Tibial nerve (tissue), 4 donors: ENCODE measurements around the gene FMN1. TPM values are rescaled to one million over a fixed set of nuclear protein-coding genes. Genes with fewer than 3 reads are reported as not detected.
A peak's percentile ranks its signal among the peaks of the same experiment; 100 is the strongest.

ENCODE experiments used
- DNase-seq, 2 donors: peaks; one replicate each; pipeline ENCODE4 v3.0.0-alpha.2; 2019; ENCODE audit warnings: low spot score in 2 of 2
- H3K27ac ChIP-seq, 4 donors: fragments of 200-600 bp; sonication (generic) in 3 of 4; one replicate each; pipeline ENCODE4 v1.5.1; 2017 to 2019; ENCODE audit warnings: mild to moderate bottlenecking in 1 of 4
- H3K27me3 ChIP-seq, 2 donors: fragments of 200-600 bp; sonication (generic) in 1 of 2; one replicate each; pipeline versions ENCODE4 v1.5.1 to v1.6.0; 2017 to 2019
- H3K36me3 ChIP-seq, 3 donors: fragments of 200-600 bp; sonication (generic); one replicate each; pipeline ENCODE4 v1.5.1; 2018 to 2019
- H3K4me1 ChIP-seq, 4 donors: fragments of 200-600 bp; sonication (generic) in 3 of 4; one replicate each; pipeline ENCODE4 v1.5.1; 2017 to 2019
- H3K4me3 ChIP-seq, 4 donors: fragments of 200-600 bp; sonication (generic) in 3 of 4; one replicate each; pipeline ENCODE4 v1.5.1; 2017 to 2019; ENCODE audit warnings: mild to moderate bottlenecking in 1 of 4, moderate library complexity in 1 of 4
- H3K9me3 ChIP-seq, 4 donors: fragments of 200-600 bp; sonication (generic) in 3 of 4; one replicate each; pipeline ENCODE4 v1.5.1; 2017 to 2019
- EP300 ChIP-seq, 2 donors: sonication (generic); formaldehyde crosslinking; IDR thresholded peaks; one replicate each; pipeline ENCODE4 v1.6.1; 2017; ENCODE audit warnings: antibody characterized with exemption in 2 of 2, mild to moderate bottlenecking in 1 of 2
- POLR2A ChIP-seq, 2 donors: fragments of 450-650 bp; IDR thresholded peaks; one replicate each; pipeline ENCODE4 v1.6.1; 2017; ENCODE audit warnings: antibody characterized with exemption in 2 of 2, mild to moderate bottlenecking in 2 of 2, moderate library complexity in 2 of 2
- WGBS, 2 donors: methylation state at CpG; one replicate each; pipeline ENCODE4 v1.1.5; 2018; 5-methylcytosine and 5-hydroxymethylcytosine counted together
- small RNA-seq: library from RNA; depleted of rRNA; stranded (forward); fragments of <200 nt; gene quantifications from one replicate; pipeline ENCODE3, GENCODE V24; 2016
- total RNA-seq, 4 donors: library from RNA; depleted of rRNA; stranded (reverse); fragments of >200 nt; gene quantifications; one replicate each; pipeline ENCODE4 v1.1.0, GENCODE V29; 2016
- TF ChIP-seq, protein P1 (sequence below), 5 experiments: fragments of 200-600 bp in 3 of 5; fragments of 450-650 bp in 2 of 5; sonication (generic) in 3 of 5; IDR thresholded peaks; one replicate each; pipeline ENCODE4 v1.5.1; 2016 to 2019; ENCODE audit warnings: antibody characterized with exemption in 5 of 5, mild to moderate bottlenecking in 3 of 5, moderate library complexity in 2 of 5

The FMN1 gene
- total RNA-seq, 4 donors from 2014 or later: 15.1 to 62.1 (median 20.7) TPM

DNA sequence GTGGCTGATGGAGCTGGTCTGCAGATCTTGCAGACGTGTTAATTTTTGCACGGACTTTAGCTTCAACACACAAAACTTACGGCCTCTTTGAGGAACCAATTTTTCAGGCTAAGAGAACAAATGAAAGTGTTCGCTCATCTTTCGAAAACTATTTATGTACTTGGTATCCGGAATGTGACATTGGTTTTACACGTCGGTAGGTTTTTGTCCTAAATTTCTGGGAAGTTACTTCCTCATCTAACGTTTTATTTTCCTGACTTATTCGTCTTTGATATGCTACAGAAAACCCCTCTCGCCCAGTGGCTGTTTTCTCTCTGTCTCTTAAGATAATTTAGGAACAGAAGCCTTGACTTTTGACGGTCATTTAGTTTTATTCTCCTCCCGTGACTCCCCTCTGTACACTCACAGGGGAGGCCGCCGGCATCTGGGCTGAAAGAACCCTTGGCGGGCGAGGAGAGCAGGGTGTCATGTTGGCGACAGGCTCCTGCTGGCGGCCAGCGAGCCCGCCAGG lies 477.5 kb downstream of the FMN1 start:
- DNase-seq: no peak
- TF ChIP-seq EP300 (IDR thresholded peaks at IDR 0.05) (no peak), POLR2A (IDR thresholded peaks at IDR 0.05) (no peak)
- TF ChIP-seq, protein P1, sequence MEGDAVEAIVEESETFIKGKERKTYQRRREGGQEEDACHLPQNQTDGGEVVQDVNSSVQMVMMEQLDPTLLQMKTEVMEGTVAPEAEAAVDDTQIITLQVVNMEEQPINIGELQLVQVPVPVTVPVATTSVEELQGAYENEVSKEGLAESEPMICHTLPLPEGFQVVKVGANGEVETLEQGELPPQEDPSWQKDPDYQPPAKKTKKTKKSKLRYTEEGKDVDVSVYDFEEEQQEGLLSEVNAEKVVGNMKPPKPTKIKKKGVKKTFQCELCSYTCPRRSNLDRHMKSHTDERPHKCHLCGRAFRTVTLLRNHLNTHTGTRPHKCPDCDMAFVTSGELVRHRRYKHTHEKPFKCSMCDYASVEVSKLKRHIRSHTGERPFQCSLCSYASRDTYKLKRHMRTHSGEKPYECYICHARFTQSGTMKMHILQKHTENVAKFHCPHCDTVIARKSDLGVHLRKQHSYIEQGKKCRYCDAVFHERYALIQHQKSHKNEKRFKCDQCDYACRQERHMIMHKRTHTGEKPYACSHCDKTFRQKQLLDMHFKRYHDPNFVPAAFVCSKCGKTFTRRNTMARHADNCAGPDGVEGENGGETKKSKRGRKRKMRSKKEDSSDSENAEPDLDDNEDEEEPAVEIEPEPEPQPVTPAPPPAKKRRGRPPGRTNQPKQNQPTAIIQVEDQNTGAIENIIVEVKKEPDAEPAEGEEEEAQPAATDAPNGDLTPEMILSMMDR (IDR thresholded peaks at IDR 0.05): no peak
- Histone ChIP-seq H3K36me3 (no peaks in the 10 kb centered on the region), H3K4me3 (peak overlapping the region in 3 of 4 donors; percentile 19 to 36 (median 25)), H3K9me3 (no peaks in the 10 kb centered on the region), H3K27me3 (peaks cover 0 to 73% of the 10 kb centered on the region in 2 donors), H3K4me1 (peaks cover 0 to 27% (median 18%) of the 10 kb centered on the region in 4 donors), H3K27ac (peak overlapping the region in 1 of 4 donors; percentile 21)
- 14 to 22% methylated on average over 18 to 21 of the region's 21 CpGs for WGBS, 2 donors

DNA sequence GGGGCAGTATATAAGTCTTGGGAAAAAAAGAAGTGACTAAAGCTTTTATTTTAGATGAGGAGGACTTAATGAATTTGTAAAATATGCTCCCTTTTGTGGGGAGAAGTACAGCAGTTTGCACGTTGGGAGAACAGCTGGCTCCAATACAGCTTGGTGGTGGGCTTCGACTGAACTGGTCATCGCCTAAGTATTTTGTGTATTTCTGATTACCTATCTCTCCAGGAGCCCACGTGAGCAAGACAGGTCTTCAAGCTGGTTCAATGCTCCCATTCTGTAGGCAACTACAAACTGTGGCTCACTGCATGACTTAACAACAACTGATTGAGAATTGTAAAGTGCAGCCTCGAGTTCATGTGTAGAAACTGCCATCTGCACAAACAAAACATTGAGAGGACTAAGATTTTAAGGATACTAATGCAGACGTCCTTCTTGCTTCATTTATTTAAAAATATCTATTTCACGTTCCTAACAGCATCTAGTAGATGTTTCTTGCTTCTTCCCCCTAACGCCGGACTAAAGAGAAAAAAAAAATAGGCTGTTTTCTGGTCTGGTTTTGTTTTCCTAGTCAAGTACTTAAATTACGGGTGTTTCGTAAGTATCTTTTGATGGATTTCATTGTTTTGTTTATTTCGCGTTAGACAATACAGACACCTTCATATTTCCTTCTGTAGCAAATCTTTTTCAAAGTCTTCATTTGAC lies 478.1 kb downstream of the FMN1 start:
- H3K27ac ChIP-seq: no peak overlapping the region
- H3K9me3 ChIP-seq: no peaks in the 10 kb centered on the region
- no peak for DNase-seq
- WGBS, 2 donors: 42 to 51% methylated on average over 13 of the region's 13 CpGs
- H3K4me1 ChIP-seq: peaks cover 0 to 27% (median 18%) of the 10 kb centered on the region in 4 donors
- H3K36me3 ChIP-seq: no peaks in the 10 kb centered on the region
- H3K4me3 ChIP-seq: no peak overlapping the region
- H3K27me3 ChIP-seq: peaks cover 0 to 73% of the 10 kb centered on the region in 2 donors
- TF ChIP-seq, protein P1 (IDR thresholded peaks at IDR 0.05): no peak
- TF ChIP-seq POLR2A (IDR thresholded peaks at IDR 0.05) (no peak), EP300 (IDR thresholded peaks at IDR 0.05) (no peak)

Small RNA genes within 50 kb of the gene (small RNA-seq; reads per million reads assigned to genes)
- gene RF00591: not detected

Other genes with a start within 250 kb of the FMN1 start
- 1 to 10 TPM; 1.2 to 7.0 (median 5.4) TPM for gene RYR3, start 116.3 kb upstream of the FMN1 start, total RNA-seq